ENCODE measurements around the gene CIITA.
A peak's percentile ranks its signal among the peaks of the same experiment; 100 is the strongest.

The CIITA gene

DNA sequence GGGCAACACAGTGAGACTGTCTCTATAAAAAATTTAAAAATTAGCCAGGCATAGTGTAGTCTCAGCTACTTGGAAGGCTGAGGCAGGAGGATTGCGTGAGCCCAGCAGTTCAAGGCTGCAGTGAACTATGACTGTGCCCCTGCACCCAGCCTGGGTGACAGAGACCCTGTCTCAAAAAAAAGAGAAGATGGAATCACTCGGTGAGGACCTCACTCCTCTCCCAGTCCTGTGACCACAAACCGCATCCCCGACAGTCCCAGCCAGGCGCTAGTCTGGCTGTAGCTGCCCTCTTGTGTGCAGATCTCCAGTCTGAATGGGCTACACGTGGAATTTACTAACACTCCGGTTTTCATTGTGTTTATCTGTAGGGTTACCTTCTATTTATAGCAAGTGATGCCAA lies 54.1 kb downstream of the CIITA start:
- H3K4me3 ChIP-seq (ENCODE audit: low read depth, low read length): no peak overlapping the region
- H3K27ac ChIP-seq (ENCODE audit: low read depth, low read length): no peak overlapping the region
- no peaks in the 10 kb centered on the region for H3K4me1 ChIP-seq (ENCODE audit: control insufficient read depth, insufficient read depth, low read length, unreplicated experiment)
- H2AFZ ChIP-seq (ENCODE audit: low read length, unreplicated experiment): no peak overlapping the region
- H3K36me3 ChIP-seq (ENCODE audit: insufficient read depth, low read length): no peaks in the 10 kb centered on the region
- no peaks in the 10 kb centered on the region for H3K27me3 ChIP-seq (ENCODE audit: insufficient read depth, low read length)
- peaks cover 34% of the 10 kb centered on the region for H3K79me2 ChIP-seq (ENCODE audit: control insufficient read depth, insufficient read depth, low read length, unreplicated experiment)

DNA sequence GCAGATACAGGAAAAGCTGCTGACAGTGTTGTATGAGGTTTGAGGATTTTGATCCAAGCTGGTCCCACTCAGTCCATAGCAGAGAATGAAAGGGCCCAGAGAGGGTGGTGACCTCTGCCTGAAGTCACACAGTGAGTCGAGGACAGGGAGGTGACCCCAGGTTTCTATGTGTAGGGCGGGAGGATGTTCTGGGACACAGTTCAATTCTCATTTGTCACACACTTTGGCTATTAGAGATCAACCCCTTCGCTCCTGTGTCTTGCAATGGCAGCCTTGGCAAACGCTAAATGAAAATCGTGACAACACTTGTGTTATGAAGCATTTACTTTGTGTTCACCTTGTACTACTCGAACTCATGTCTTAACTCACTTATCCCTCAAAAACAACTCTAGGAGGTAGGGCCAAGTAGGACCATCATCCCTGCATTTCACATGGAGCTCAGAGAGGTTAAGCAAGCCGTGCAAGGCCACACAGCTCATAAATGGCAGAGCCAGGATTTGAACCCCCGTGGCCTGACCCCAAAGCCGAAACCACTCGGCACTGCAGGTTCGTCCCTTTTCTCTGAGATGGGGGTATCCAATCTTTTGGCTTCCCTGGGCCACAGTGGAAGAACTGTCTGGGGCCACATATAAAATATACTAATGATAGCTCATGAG lies 55.1 kb downstream of the CIITA start:
- Histone ChIP-seq H3K27ac (ENCODE audit: low read depth, low read length) (no peak overlapping the region), H3K27me3 (ENCODE audit: insufficient read depth, low read length) (no peaks in the 10 kb centered on the region), H2AFZ (ENCODE audit: low read length, unreplicated experiment) (no peak overlapping the region), H3K4me3 (ENCODE audit: low read depth, low read length) (no peak overlapping the region), H3K4me1 (ENCODE audit: control insufficient read depth, insufficient read depth, low read length, unreplicated experiment) (peaks cover 6% of the 10 kb centered on the region), H3K36me3 (ENCODE audit: insufficient read depth, low read length) (no peaks in the 10 kb centered on the region), H3K79me2 (ENCODE audit: control insufficient read depth, insufficient read depth, low read length, unreplicated experiment) (peaks cover 43% of the 10 kb centered on the region)

DNA sequence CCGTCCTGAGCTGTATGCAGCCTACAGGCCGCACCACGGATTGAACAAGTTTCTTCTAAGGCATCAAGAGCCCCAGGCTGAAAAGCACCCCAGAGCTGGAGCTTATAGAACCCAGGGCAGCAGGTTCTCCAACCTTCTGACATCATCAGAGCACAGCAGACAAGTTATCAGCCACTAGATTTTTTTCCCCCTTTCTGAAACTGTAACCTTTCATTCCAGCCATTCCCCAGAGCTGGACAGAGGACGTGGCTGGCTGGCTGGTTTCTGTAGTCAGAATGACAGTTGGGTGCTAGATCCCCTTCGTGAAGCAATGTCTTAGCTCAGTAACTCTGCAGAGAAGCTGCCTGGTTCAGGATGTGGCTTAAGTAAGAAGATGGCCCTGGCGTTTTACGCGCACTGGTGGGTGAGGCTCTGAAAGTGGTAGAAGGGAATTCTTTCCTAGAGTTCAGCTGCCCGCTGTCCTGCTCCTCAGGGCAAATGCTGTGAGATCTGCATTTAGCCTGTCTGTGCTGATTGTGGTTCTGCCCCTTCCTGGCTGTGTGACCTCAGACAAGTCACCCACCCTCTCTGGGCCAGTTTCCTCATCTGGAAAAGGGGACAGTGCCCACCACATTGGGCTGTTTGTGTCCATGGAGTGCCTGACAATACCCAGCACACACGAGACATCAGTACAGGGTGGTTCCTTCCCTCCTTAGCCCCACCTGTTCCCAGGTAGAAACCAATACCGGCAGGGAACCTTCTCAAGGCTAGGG lies 56.1 kb downstream of the CIITA start:
- peaks cover 14% of the 10 kb centered on the region for H3K4me1 ChIP-seq (ENCODE audit: control insufficient read depth, insufficient read depth, low read length, unreplicated experiment)
- peaks cover 53% of the 10 kb centered on the region for H3K79me2 ChIP-seq (ENCODE audit: control insufficient read depth, insufficient read depth, low read length, unreplicated experiment)
- no peak overlapping the region for H3K27ac ChIP-seq (ENCODE audit: low read depth, low read length)
- H3K36me3 ChIP-seq (ENCODE audit: insufficient read depth, low read length): no peaks in the 10 kb centered on the region
- no peak overlapping the region for H3K4me3 ChIP-seq (ENCODE audit: low read depth, low read length)
- H3K27me3 ChIP-seq (ENCODE audit: insufficient read depth, low read length): no peaks in the 10 kb centered on the region
- H2AFZ ChIP-seq (ENCODE audit: low read length, unreplicated experiment): no peak overlapping the region

DNA sequence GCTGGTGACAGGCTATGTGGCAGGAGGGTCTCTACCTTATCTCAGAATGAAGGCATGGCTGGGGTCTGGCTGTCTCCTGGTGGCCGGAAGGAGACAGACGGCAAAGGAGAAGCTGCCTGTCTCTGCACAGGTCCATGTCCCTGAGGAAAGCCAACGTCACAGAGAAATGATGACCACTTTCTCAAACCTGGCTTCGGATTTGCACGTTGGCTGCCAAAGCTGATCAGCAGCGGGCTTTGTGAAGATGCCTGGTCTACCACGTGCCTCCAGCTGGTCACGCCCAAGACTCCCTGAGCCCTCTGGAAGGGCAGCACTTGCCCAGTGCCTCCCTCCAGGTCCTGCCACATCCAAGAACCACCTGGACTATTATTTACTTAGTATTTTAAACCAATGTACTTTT lies 56.9 kb downstream of the CIITA start:
- Histone ChIP-seq H3K27me3 (ENCODE audit: insufficient read depth, low read length) (no peaks in the 10 kb centered on the region), H3K27ac (ENCODE audit: low read depth, low read length) (no peak overlapping the region), H2AFZ (ENCODE audit: low read length, unreplicated experiment) (no peak overlapping the region), H3K4me1 (ENCODE audit: control insufficient read depth, insufficient read depth, low read length, unreplicated experiment) (peaks cover 22% of the 10 kb centered on the region), H3K36me3 (ENCODE audit: insufficient read depth, low read length) (no peaks in the 10 kb centered on the region), H3K4me3 (ENCODE audit: low read depth, low read length) (no peak overlapping the region), H3K79me2 (ENCODE audit: control insufficient read depth, insufficient read depth, low read length, unreplicated experiment) (peaks cover 60% of the 10 kb centered on the region)

DNA sequence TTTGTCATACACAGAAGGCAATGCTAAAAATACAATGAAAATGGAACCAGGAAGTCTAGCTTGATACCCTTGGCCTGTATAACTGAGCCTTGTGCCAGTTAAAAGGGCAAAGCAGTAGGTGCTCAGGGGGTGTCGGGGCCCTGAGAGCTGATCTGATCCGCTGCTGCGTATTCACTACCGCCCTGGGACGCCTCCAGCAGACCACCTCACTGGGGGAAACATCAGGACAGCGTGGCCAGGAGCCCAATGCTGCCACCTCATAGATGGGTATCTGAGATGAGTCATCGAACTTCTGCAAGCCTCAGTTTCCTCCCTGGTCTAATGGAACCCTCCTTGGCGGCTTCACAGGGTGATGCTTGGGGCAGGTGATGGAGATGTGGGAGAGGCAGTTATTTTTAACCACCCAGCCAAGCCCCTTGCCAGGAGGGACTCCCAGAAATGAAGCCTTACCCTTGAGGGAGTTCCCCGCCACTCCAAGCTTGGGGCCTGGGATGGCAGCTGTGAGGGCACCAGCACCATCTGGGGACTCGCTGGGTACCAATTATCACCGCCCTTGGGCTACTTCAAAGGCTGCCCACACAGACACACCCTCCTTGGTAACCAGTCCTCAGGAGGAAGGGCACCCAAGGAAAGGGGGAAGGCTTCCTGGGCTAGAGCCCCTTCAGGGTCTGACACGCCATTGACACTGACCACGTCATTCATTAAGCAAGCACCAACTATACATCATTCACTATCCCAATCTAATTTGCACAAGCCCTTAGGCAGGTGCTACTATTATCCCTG lies 57.5 kb downstream of the CIITA start:
- Histone ChIP-seq H3K36me3 (ENCODE audit: insufficient read depth, low read length) (no peaks in the 10 kb centered on the region), H3K4me1 (ENCODE audit: control insufficient read depth, insufficient read depth, low read length, unreplicated experiment) (peaks cover 28% of the 10 kb centered on the region), H3K27me3 (ENCODE audit: insufficient read depth, low read length) (no peaks in the 10 kb centered on the region), H2AFZ (ENCODE audit: low read length, unreplicated experiment) (no peak overlapping the region), H3K4me3 (ENCODE audit: low read depth, low read length) (no peak overlapping the region), H3K79me2 (ENCODE audit: control insufficient read depth, insufficient read depth, low read length, unreplicated experiment) (peaks cover 67% of the 10 kb centered on the region), H3K27ac (ENCODE audit: low read depth, low read length) (no peak overlapping the region)

DNA sequence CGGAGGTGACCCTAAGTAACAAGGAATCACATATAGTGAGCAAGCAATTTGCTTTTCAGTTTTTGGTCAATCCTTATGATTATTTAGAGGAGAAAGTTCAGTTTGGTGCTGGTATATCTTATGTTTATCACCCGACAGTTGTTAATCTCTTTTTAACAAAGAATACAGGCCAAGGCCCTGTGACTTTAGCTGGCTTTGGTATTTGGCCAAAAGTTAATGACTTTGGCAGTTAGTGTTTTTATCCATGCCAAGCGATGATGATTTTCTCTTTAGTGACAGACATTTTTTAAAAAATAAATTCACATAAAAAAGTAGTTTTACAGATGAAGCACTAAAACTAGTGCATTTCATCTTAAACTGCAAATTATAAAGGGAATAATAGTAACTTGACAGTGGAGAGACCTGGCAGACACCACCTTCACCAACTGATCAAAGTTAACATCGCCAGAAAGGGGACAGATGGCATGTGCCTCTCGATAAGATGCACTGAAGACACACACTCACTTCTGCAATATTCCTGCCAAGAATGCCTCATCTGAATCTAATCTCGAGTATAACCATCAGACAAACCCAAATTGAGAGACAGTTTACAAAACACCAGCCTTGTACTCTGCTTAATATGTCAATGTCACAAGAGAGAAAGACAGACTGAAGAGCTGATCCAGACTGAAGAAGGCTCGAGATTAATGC lies 58.4 kb downstream of the CIITA start:
- Histone ChIP-seq H3K4me3 (ENCODE audit: low read depth, low read length) (no peak overlapping the region), H3K79me2 (ENCODE audit: control insufficient read depth, insufficient read depth, low read length, unreplicated experiment) (peaks cover 75% of the 10 kb centered on the region), H3K4me1 (ENCODE audit: control insufficient read depth, insufficient read depth, low read length, unreplicated experiment) (peaks cover 37% of the 10 kb centered on the region), H3K27me3 (ENCODE audit: insufficient read depth, low read length) (no peaks in the 10 kb centered on the region), H3K36me3 (ENCODE audit: insufficient read depth, low read length) (no peaks in the 10 kb centered on the region), H2AFZ (ENCODE audit: low read length, unreplicated experiment) (no peak overlapping the region), H3K27ac (ENCODE audit: low read depth, low read length) (no peak overlapping the region)

DNA sequence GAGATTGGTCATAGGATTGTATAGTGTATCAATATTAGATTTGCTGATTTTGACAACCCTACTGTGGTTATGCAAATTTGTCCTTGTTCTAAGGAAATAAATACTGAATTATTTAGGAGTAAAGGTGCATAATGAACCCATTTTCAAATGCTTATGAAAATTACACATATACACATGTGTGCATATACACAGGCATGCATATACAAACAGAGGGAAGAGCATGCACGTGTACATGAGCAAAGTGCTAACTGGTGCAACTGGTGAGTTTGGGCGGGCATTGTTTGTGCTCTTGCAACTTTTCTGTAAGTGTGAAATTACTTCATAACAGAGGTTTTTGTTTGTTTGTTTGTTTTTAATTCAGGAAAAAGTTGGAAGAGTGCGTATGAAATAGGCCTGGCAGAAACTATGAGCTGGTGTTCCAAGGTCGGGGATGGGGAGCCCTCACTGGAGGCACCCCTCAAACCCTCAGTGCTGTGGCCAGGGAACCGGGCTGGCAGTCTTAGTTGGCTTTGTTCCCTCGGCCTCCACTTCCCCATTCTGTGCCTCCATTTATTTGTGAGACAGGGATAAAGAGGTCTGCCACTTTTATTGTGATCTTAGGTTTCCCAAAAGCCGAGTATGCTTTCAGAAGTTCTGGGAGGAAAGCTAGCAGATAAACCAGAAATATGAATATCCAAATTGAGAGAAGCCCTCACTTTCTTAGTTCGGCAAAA lies 59.4 kb downstream of the CIITA start:
- no peak overlapping the region for H2AFZ ChIP-seq (ENCODE audit: low read length, unreplicated experiment)
- H3K4me3 ChIP-seq (ENCODE audit: low read depth, low read length): no peak overlapping the region
- no peak overlapping the region for H3K27ac ChIP-seq (ENCODE audit: low read depth, low read length)
- no peaks in the 10 kb centered on the region for H3K27me3 ChIP-seq (ENCODE audit: insufficient read depth, low read length)
- peaks cover 40% of the 10 kb centered on the region for H3K4me1 ChIP-seq (ENCODE audit: control insufficient read depth, insufficient read depth, low read length, unreplicated experiment)
- no peaks in the 10 kb centered on the region for H3K36me3 ChIP-seq (ENCODE audit: insufficient read depth, low read length)
- H3K79me2 ChIP-seq (ENCODE audit: control insufficient read depth, insufficient read depth, low read length, unreplicated experiment): peaks cover 86% of the 10 kb centered on the region

DNA sequence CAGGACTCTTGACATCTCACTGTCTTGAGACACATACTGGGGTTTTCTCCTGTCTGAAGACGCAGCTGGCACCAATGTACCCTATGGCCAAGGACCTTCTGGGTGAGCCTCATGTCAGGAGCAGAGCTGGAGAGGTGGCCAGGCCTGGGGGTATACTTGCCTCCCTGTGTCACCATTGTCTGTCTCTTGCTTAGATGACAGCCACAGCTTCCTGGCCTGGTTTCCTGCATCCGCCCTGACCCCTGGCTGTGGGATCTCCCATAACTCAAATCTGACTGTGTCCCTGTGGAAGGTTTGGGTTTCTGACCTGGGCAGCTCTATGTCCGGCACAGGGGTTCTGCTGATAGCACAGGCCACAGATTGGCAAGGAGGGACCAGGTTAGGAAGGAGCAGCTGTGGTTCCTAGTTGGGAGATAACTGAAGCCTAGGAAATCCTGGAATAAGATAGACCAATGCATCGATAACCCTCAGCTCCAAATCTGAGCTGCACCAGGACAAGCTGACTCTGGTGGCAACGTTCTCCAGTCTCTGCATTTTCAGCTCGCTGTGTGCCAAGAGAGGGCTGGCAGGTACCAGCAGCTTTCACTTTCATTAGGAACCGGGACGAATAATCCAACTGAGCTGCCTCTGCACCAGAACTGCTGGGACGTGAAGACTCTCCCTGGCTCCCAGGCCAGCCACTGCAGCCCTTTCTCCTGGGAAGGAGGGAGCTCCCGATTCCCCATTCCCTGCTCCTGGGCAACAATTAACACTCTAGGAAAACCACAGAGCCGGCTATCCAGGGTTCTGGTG lies 60.3 kb downstream of the CIITA start:
- Histone ChIP-seq H3K4me1 (ENCODE audit: control insufficient read depth, insufficient read depth, low read length, unreplicated experiment) (peaks cover 40% of the 10 kb centered on the region), H3K27me3 (ENCODE audit: insufficient read depth, low read length) (no peaks in the 10 kb centered on the region), H2AFZ (ENCODE audit: low read length, unreplicated experiment) (no peak overlapping the region), H3K27ac (ENCODE audit: low read depth, low read length) (no peak overlapping the region), H3K79me2 (ENCODE audit: control insufficient read depth, insufficient read depth, low read length, unreplicated experiment) (peaks cover 88% of the 10 kb centered on the region), H3K36me3 (ENCODE audit: insufficient read depth, low read length) (no peaks in the 10 kb centered on the region), H3K4me3 (ENCODE audit: low read depth, low read length) (peak overlapping the region; percentile 44)

DNA sequence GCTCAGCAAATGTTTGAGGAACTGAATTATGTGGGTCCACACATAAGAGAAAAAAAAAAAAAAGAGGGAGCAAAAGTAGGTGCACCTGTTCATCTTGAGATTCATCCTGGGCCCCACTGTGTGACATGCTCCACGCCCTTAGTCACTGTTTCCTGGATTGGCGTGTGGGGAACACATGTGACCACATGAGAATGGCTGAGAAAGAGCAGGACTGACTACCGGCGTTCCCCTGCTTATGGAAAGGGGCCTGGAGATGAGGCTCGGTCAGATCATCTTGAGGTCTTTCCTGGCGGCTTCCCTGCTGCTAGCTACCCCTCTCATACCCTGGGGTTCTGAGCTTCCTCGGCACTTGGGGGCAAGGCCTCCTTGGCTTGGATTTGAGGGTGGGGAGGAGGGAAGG lies 61.3 kb downstream of the CIITA start:
- Histone ChIP-seq H3K79me2 (ENCODE audit: control insufficient read depth, insufficient read depth, low read length, unreplicated experiment) (peaks cover 79% of the 10 kb centered on the region), H2AFZ (ENCODE audit: low read length, unreplicated experiment) (no peak overlapping the region), H3K27ac (ENCODE audit: low read depth, low read length) (no peak overlapping the region), H3K36me3 (ENCODE audit: insufficient read depth, low read length) (no peaks in the 10 kb centered on the region), H3K4me3 (ENCODE audit: low read depth, low read length) (0 out of 2 replicates have a peak overlapping the region, but pooled peaks have one; percentile 85), H3K27me3 (ENCODE audit: insufficient read depth, low read length) (no peaks in the 10 kb centered on the region), H3K4me1 (ENCODE audit: control insufficient read depth, insufficient read depth, low read length, unreplicated experiment) (peaks cover 47% of the 10 kb centered on the region)

Data from ACC112 (cell line).